ENCODE measurements around the gene PIGZ. TPM values are rescaled to one million over a fixed set of nuclear protein-coding genes. Genes with fewer than 3 reads are reported as not detected.
A peak's percentile ranks its signal among the peaks of the same experiment; 100 is the strongest.

PIGZ gene
- total and polyA plus RNA-seq, 2 experiments from 2014 or later, result 18.0 to 32.6 TPM

DNA sequence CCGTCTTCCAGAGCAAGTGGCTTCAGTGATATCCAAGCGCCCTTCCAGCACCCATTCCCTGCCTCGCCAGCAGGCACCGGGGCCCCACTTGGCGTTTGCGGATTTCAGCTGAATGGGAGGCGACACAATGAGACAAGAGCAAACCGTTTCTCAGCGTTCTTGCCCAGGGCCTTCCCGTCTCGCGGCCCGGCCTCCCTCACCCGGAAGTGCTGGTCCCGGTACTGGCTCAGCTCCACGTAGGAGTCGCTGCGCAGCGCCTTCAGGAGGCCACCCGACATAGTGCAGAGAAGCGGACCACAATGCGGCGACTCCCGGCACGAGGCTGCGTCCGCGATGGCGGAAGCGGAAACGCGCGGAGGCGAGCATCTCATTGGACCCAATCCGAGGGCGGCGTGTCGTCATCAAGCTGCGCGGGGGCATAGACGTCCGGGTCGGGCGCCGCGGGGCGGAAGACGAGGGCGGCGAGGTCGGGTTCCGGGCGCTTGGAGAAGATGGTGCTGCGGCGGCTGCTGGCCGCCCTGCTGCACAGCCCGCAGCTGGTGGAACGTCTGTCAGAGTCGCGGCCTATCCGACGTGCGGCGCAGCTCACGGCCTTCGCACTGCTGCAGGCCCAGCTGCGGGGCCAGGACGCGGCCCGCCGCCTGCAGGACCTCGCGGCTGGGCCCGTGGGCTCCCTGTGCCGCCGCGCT, 26.3 kb downstream of the PIGZ start, which contains the start of gene NCBP2:
Gene NCBP2, minus strand, starts transcription at position 303 of the 689 bp plus-strand sequence. Its CDS starts 25 bp downstream, at position 278.
- peaks cover 51% of the 10 kb centered on the region for H3K79me2 ChIP-seq
- peak within 1 kb of the TSS; percentile 87 for H3K4me3 ChIP-seq
- no peaks in the 10 kb centered on the region for H3K27me3 ChIP-seq
- peaks cover 7% of the 10 kb centered on the region for H3K4me1 ChIP-seq (ENCODE audit: insufficient read depth)
- H3K9me3 ChIP-seq (ENCODE audit: low read depth), result no peaks in the 10 kb centered on the region
- WGBS (ENCODE audit: low lambda C conversion rate, missing lambda C conversion rate), result 1% methylated on average over 77 of the region's 77 CpGs
- DNase-seq (ENCODE audit: low spot score), result peak; percentile 99
- H3K27ac ChIP-seq, result peak within 1 kb of the TSS; percentile 98
- peak within 1 kb of the TSS; percentile 94 for H3K4me2 ChIP-seq
- H3K36me3 ChIP-seq (replicated peaks; ENCODE audit: insufficient read depth, low read depth), result peaks cover 3% of the 10 kb centered on the region
- peaks cover 3% of the 10 kb centered on the region for H4K20me1 ChIP-seq (ENCODE audit: insufficient read depth, poor library complexity, severe bottlenecking)
- H2AFZ ChIP-seq, result peak within 1 kb of the TSS; percentile 78
- no peak for TF ChIP-seq EZH2 (IDR thresholded peaks at IDR 0.05; ENCODE audit: borderline replicate concordance)
- TF ChIP-seq EZH2phosphoT487 (IDR thresholded peaks at IDR 0.05; ENCODE audit: low read depth, severe bottlenecking, unreplicated experiment), result no peak
- TF ChIP-seq, protein P1, sequence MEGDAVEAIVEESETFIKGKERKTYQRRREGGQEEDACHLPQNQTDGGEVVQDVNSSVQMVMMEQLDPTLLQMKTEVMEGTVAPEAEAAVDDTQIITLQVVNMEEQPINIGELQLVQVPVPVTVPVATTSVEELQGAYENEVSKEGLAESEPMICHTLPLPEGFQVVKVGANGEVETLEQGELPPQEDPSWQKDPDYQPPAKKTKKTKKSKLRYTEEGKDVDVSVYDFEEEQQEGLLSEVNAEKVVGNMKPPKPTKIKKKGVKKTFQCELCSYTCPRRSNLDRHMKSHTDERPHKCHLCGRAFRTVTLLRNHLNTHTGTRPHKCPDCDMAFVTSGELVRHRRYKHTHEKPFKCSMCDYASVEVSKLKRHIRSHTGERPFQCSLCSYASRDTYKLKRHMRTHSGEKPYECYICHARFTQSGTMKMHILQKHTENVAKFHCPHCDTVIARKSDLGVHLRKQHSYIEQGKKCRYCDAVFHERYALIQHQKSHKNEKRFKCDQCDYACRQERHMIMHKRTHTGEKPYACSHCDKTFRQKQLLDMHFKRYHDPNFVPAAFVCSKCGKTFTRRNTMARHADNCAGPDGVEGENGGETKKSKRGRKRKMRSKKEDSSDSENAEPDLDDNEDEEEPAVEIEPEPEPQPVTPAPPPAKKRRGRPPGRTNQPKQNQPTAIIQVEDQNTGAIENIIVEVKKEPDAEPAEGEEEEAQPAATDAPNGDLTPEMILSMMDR (IDR thresholded peaks at IDR 0.05; ENCODE audit: poor library complexity), result peak; percentile 70
- no peaks in the 10 kb centered on the region for H3K9me2 ChIP-seq (replicated peaks; ENCODE audit: insufficient read depth)

DNA sequence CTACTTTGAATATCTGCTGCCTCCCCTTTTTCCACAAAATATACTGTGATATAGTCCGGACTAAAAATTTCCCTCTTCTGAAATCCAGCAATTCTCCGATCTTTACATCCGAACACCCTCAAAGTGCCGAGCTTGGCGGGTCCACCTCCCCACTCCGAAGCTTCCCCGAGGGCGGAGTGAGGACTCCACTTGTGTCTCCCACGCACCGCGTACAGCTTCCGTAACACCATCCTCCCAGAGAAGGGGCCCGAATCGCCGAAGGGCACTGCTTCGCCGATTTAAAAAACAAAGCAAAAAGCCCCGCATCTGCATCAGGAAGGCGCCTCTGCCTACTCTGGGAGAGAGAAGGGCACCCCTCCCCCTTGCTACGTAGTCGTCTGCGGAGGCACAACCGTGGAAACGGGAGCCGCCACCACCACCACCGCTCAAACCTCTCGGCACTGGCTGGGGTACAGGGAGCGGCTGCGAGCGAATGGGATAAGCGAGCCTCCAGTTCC, 26.9 kb downstream of the PIGZ start:
- DNase-seq (ENCODE audit: low spot score), result peak; percentile 72
- peaks cover 53% of the 10 kb centered on the region for H3K79me2 ChIP-seq
- H4K20me1 ChIP-seq (ENCODE audit: insufficient read depth, poor library complexity, severe bottlenecking), result peaks cover 3% of the 10 kb centered on the region
- peak overlapping the region; percentile 91 for H3K4me2 ChIP-seq
- no peaks in the 10 kb centered on the region for H3K27me3 ChIP-seq
- peaks cover 7% of the 10 kb centered on the region for H3K4me1 ChIP-seq (ENCODE audit: insufficient read depth)
- TF ChIP-seq, protein P1 (IDR thresholded peaks at IDR 0.05; ENCODE audit: poor library complexity), result no peak
- TF ChIP-seq EZH2 (IDR thresholded peaks at IDR 0.05; ENCODE audit: borderline replicate concordance), result no peak
- no peak for TF ChIP-seq EZH2phosphoT487 (IDR thresholded peaks at IDR 0.05; ENCODE audit: low read depth, severe bottlenecking, unreplicated experiment)
- H3K9me2 ChIP-seq (replicated peaks; ENCODE audit: insufficient read depth), result no peaks in the 10 kb centered on the region
- peak overlapping the region; percentile 87 for H3K4me3 ChIP-seq
- peaks cover 3% of the 10 kb centered on the region for H3K36me3 ChIP-seq (replicated peaks; ENCODE audit: insufficient read depth, low read depth)
- no peaks in the 10 kb centered on the region for H3K9me3 ChIP-seq (ENCODE audit: low read depth)
- H3K27ac ChIP-seq, result peak overlapping the region; percentile 98
- peak overlapping the region; percentile 78 for H2AFZ ChIP-seq
- 1% methylated on average over 31 of the region's 31 CpGs for WGBS (ENCODE audit: low lambda C conversion rate, missing lambda C conversion rate)

GRCh38 chr3:196938576-196938975, 30.1 kb downstream of the PIGZ start:
- Histone ChIP-seq H3K36me3 (replicated peaks; ENCODE audit: insufficient read depth, low read depth) (peaks cover 3% of the 10 kb centered on the region), H3K9me3 (ENCODE audit: low read depth) (no peaks in the 10 kb centered on the region), H3K27ac (no peak overlapping the region), H2AFZ (no peak overlapping the region), H4K20me1 (ENCODE audit: insufficient read depth, poor library complexity, severe bottlenecking) (peaks cover 3% of the 10 kb centered on the region), H3K79me2 (peaks cover 49% of the 10 kb centered on the region), H3K4me3 (no peak overlapping the region), H3K9me2 (replicated peaks; ENCODE audit: insufficient read depth) (no peaks in the 10 kb centered on the region), H3K4me2 (no peak overlapping the region), H3K27me3 (no peaks in the 10 kb centered on the region), H3K4me1 (ENCODE audit: insufficient read depth) (peaks cover 4% of the 10 kb centered on the region)
- no peak for DNase-seq (ENCODE audit: low spot score)
- TF ChIP-seq EZH2phosphoT487 (IDR thresholded peaks at IDR 0.05; ENCODE audit: low read depth, severe bottlenecking, unreplicated experiment) (no peak), EZH2 (IDR thresholded peaks at IDR 0.05; ENCODE audit: borderline replicate concordance) (no peak)
- TF ChIP-seq, protein P1 (IDR thresholded peaks at IDR 0.05; ENCODE audit: poor library complexity), result no peak
- 97% methylated on average over 5 of the region's 5 CpGs for WGBS (ENCODE audit: low lambda C conversion rate, missing lambda C conversion rate)

Measured in hepatocyte (in vitro differentiated cells).